HUES6 (cell line): Measurements from ENCODE around the gene NOXO1.

Experiments
- H3K27ac ChIP-seq: 2 replicates; pipeline ENCODE4 v1.7.0; 2013; ENCODE audit warnings: low read depth, mild to moderate bottlenecking, low read length, inconsistent platforms
- H3K27me3 ChIP-seq: 2 replicates; pipeline ENCODE4 v1.6.1; 2013; ENCODE audit warnings: low read length; ENCODE audit not compliant: control insufficient read depth, insufficient read depth
- H3K36me3 ChIP-seq: 2 replicates; pipeline ENCODE4 v1.6.1; 2013; ENCODE audit warnings: low read length; ENCODE audit not compliant: control insufficient read depth, insufficient read depth
- H3K4me1 ChIP-seq: 2 replicates; pipeline ENCODE4 v1.6.1; 2013; ENCODE audit warnings: low read length; ENCODE audit not compliant: control insufficient read depth, insufficient read depth
- H3K4me3 ChIP-seq: 2 replicates; pipeline ENCODE4 v1.5.1; 2013; ENCODE audit warnings: low read depth, low read length
- H3K9ac ChIP-seq: one replicate; pipeline ENCODE4 v1.6.1; 2013; ENCODE audit warnings: mild to moderate bottlenecking, low read length
- H3K9me3 ChIP-seq: 2 replicates; pipeline ENCODE4 v1.6.1; 2013; ENCODE audit warnings: low read depth, low read length; ENCODE audit not compliant: control insufficient read depth, insufficient read depth

NOXO1 gene

GRCh38 chr16:2002406-2003230, 21.3 kb upstream of the NOXO1 start:
- Histone ChIP-seq H3K4me1 (peaks cover 31% of the 10 kb centered on the region), H3K4me3 (no peak overlapping the region), H3K9me3 (no peaks in the 10 kb centered on the region), H3K36me3 (peaks cover 65% of the 10 kb centered on the region), H3K9ac (no peak overlapping the region), H3K27ac (no peak overlapping the region), H3K27me3 (no peaks in the 10 kb centered on the region)

DNA sequence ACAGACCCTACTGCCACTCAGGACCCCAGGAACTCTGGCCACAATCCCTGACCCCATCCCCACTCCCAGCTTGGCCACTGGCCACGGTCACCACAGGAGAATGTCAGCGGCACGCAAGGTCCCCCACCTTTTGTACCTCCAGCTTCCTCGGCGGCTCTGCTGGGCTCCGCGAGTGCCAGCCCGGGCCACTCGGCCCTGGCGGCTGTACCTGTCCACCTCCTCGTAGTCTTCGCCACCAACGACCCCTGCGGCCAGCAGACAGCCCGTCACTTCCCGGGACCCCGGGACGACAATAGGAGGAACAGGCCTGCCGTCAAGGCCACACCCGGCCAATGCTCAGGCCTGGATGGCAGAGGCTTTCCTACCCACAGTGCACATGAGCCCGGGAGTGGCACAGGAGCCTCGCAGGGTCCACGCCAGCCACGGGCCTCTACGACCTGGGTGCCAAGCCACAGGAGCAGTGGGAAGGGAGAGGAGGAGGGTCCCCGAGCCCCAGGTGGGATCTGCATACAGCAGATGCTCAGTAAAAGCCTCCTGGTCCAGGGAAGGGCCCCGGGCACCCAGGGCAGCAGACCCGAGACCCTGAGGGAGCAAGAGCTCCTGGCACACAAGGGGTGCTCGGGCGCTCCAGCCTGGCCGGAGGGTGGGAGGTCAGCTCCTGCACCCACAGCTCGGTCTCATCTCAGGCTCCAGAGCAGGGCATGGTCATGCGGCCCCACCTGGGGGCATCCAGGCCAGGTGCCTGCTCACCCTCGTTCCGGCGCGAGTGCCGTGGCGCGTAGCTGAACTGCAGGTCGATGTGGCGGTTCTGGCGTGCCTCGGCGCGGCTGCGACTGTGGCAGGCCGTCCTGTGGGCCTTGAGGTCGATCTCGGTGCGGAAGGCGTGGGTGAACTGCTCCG, 20.4 kb upstream of the NOXO1 start:
- Histone ChIP-seq H3K4me1 (peaks cover 26% of the 10 kb centered on the region), H3K36me3 (peaks cover 70% of the 10 kb centered on the region), H3K27me3 (no peaks in the 10 kb centered on the region), H3K9me3 (no peaks in the 10 kb centered on the region), H3K9ac (no peak overlapping the region), H3K4me3 (no peak overlapping the region), H3K27ac (no peak overlapping the region)

- H3K9me3 ChIP-seq = no peaks in the 10 kb centered on the region
- H3K9ac ChIP-seq = no peak overlapping the region
- no peak overlapping the region for H3K4me3 ChIP-seq
- H3K27me3 ChIP-seq = no peaks in the 10 kb centered on the region
- H3K36me3 ChIP-seq = peaks cover 70% of the 10 kb centered on the region
- peaks cover 22% of the 10 kb centered on the region for H3K4me1 ChIP-seq
- no peak overlapping the region for H3K27ac ChIP-seq
These were observed 19.8 kb upstream of the NOXO1 start for GRCh38 chr16:2001035-2001434.

- H3K27me3 ChIP-seq = no peaks in the 10 kb centered on the region
- H3K9ac ChIP-seq = no peak overlapping the region
- no peaks in the 10 kb centered on the region for H3K9me3 ChIP-seq
- H3K36me3 ChIP-seq = peaks cover 75% of the 10 kb centered on the region
- H3K4me1 ChIP-seq = peaks cover 14% of the 10 kb centered on the region
- no peak overlapping the region for H3K27ac ChIP-seq
- no peak overlapping the region for H3K4me3 ChIP-seq
These were observed 18.7 kb upstream of the NOXO1 start for GRCh38 chr16:1999866-2000514.

GRCh38 chr16:1998852-1999801, 17.9 kb upstream of the NOXO1 start:
- Histone ChIP-seq H3K27me3 (no peaks in the 10 kb centered on the region), H3K36me3 (peaks cover 75% of the 10 kb centered on the region), H3K9me3 (no peaks in the 10 kb centered on the region), H3K9ac (no peak overlapping the region), H3K4me3 (no peak overlapping the region), H3K27ac (no peak overlapping the region), H3K4me1 (peaks cover 6% of the 10 kb centered on the region)

DNA sequence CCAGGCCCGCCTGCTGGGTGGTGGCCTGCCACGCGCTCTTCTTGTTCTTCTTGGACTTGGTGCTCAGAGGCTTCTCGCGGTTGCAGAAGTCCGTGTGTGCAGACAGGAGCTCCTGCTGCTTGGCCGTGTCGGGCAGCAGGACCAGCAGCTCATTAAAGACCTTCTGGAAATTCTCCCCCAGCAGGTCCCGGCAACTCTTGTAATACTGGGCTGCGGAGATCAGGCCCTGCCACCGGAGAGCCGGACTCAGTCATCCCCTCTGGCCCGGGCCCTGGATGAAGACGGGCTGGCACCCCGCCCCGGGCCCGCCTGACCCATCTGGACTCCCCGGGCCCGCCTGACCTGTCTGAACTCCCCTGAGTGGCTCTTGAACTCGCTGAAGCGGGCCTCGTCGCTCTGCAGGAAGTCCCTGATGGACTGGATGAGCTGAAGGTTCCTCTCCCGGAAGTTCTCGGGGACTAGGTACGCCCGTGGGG, 17.1 kb upstream of the NOXO1 start:
- H3K27ac ChIP-seq = no peak overlapping the region
- peaks cover under 1% of the 10 kb centered on the region; the same call in 1 of the 2 replicates for H3K4me1 ChIP-seq
- no peaks in the 10 kb centered on the region for H3K9me3 ChIP-seq
- H3K36me3 ChIP-seq = peaks cover 73% of the 10 kb centered on the region
- H3K4me3 ChIP-seq = no peak overlapping the region
- no peaks in the 10 kb centered on the region for H3K27me3 ChIP-seq
- H3K9ac ChIP-seq = no peak overlapping the region

- H3K36me3 ChIP-seq = peaks cover 66% of the 10 kb centered on the region
- H3K27me3 ChIP-seq = peaks cover 5% of the 10 kb centered on the region; the same call in 1 of the 2 replicates
- no peaks in the 10 kb centered on the region for H3K4me1 ChIP-seq
- H3K9ac ChIP-seq = no peak overlapping the region
- no peak overlapping the region for H3K27ac ChIP-seq
- no peak overlapping the region for H3K4me3 ChIP-seq
- H3K9me3 ChIP-seq = no peaks in the 10 kb centered on the region
These were observed 16.5 kb upstream of the NOXO1 start for GRCh38 chr16:1997494-1998359.

GRCh38 chr16:1993731-1994131, 12.5 kb upstream of the NOXO1 start:
- Histone ChIP-seq H3K9me3 (no peaks in the 10 kb centered on the region), H3K4me3 (no peak overlapping the region), H3K4me1 (peaks cover 20% of the 10 kb centered on the region), H3K27me3 (peaks cover 31% of the 10 kb centered on the region), H3K9ac (no peak overlapping the region), H3K27ac (no peak overlapping the region), H3K36me3 (peaks cover 27% of the 10 kb centered on the region)

DNA sequence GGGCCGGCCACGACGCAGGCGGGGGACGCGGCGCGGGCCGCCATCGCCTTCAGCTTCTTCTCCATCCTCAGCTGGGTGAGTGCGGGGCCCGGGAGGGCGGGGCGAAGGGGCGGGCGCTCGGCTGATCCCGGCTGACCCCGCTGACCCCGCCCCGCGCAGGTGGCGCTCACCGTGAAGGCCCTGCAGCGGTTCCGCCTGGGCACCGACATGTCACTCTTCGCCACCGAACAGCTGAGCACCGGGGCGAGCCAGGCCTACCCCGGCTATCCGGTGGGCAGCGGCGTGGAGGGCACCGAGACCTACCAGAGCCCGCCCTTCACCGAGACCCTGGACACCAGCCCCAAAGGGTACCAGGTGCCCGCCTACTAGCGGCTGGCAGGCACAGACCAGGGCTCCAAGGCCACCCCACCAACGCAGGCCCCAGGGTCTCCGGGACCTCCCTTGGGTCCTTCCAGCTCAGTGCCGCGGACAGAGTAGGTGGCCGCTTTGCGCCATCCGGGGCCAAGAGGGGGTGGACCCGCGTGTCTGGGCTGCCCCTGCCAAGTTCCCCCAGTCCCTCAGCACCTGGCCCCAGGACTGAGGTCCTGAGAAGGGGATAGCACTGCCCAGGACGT, 11.5 kb upstream of the NOXO1 start:
- H3K36me3 ChIP-seq = peaks cover 18% of the 10 kb centered on the region
- peaks cover 22% of the 10 kb centered on the region for H3K4me1 ChIP-seq
- peaks cover 39% of the 10 kb centered on the region for H3K27me3 ChIP-seq
- H3K27ac ChIP-seq = 0 out of 2 replicates have a peak overlapping the region, but pooled peaks have one; percentile 53
- no peaks in the 10 kb centered on the region for H3K9me3 ChIP-seq
- peak overlapping the region; percentile 88 for H3K9ac ChIP-seq
- peak overlapping the region; percentile 89 for H3K4me3 ChIP-seq
